Activated CD8-positive, alpha-beta memory T cell treated with anti-CD3 and anti-CD28 coated beads, Interleukin-2, amount 50 U/mL, for 24 hours (primary cell): ENCODE measurements around the gene CSHL1.
A peak's percentile ranks its signal among the peaks of the same experiment; 100 is the strongest.
"Not testable (repeated sequence)": the region's sequence is repeated elsewhere in the genome, so short reads cannot be mapped to it uniquely, and the experiment has no call there.

Experiments used
- DNase-seq: peaks from one replicate; pipeline ENCODE4 v3.0.0-alpha.2; 2020; ENCODE audit errors: extremely low read depth

The CSHL1 gene

DNA sequence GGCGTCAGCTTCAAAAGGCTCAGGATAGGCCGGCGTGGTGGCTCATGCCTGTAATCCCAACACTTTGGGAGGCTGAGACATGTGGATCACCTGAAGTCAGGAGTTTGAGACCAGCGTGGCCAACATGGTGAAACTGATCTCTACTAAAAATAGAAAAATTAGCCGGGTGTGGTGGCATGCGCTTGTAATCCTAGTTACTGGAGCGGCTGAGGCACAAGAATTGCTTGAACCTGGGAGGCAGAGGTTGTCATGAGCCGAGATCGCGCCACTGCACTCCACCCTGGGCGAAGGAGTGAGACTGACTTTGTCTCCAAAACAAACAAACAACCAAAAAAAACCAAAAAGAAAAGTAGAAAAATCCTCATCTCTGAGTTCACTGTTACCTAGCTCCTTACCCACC is 25.9 kb downstream of the CSHL1 start:
- not testable (repeated sequence) for DNase-seq

DNA sequence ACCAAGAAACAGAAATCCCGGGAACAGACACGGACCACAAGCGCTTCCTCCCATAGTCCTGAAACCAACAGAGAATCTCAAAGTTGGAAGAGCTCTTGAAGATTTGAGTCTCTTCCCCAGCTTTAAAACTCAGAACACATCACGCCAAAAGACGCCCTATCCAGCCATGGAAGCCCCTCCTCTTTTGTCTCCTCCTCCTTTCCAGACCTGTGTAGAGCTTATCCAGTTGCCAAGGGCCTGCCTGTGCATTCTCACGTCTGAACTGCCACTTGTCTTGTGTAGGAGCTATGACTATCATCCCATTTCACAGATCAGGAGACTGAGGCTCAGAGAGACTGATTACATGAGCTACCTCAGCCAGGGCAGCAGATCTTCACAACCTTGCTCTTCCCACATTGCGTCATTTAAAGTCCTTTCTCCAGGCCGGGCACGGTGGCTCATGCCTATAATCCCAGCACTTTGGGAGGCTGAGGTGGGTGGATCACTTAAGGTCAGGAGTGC is 28.4 kb downstream of the CSHL1 start:
- not testable (repeated sequence) for DNase-seq

DNA sequence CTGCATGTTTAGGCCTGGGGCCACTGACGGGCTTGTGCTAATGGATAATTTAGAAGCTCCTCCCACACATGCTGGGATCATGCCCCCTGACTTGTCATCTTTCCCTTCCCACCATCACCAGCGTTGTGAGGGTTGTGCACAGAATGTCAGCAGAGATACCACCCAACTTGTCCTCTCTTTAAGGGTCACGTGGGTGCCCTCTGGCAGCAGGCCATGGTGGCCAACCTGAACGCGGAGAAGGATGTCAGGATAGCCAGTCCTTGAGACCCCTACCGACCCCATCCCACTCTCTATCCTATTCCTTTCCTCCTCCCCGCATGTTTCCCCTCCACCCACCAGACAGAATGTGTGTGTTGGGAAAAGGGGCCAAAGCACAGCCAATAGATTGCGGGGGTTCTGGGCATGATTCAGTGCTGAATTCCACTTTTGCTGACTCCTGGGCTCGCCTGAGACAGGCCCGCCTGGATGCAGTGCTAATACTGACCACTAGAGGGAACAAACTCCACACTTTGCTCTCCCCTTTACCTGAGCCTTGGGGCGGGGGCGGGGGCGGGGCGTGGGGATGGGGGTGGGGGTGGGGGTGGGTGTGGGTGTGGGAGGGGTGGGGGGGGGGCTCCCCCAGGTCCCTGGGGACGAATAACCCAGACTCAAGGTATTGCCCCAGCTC is 29.0 kb downstream of the CSHL1 start, which contains the start of gene GH2:
TSS of gene GH2 (minus strand) at position 10 of the 667 bp plus-strand sequence. CDS start 143 bp downstream, outside the sequence.
- peak; percentile 26 for DNase-seq

DNA sequence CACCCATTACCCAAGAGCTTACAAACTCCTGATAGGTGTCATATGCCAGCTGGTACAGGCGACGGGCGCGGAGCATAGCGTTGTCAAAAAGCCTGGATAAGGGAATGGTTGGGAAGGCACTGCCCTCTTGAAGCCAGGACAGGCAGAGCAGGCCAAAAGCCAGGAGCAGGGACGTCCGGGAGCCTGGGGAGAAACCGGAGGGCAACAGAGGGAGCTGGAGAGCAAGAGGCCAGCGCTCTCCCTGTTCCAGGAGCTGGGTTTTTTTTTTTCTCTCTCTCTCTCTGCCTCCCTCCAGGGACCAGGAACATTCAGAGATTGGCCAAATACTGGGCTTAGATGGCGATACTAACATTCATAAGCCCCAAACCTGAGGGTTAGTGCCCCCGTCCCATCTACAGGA is 29.7 kb downstream of the CSHL1 start:
- DNase-seq = not testable (repeated sequence)

DNA sequence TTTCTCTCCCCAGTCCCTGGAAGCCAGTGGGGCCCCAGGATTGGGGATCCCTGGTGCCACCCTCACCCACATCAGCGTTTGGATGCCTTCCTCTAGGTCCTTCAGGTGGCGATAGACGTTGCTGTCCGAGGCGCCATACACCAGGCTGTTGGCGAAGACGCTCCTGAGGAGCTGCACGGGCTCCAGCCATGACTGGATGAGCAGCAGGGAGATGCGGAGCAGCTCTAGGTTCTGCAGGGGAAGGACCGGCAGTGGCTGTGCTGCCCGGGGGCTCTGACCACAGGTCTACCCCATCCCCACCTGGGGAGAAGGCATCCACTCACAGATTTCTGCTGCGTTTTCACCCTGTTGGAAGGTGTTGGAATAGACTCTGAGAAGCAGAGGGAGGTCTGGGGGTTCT is 30.4 kb downstream of the CSHL1 start:
- DNase-seq = no peak

DNA sequence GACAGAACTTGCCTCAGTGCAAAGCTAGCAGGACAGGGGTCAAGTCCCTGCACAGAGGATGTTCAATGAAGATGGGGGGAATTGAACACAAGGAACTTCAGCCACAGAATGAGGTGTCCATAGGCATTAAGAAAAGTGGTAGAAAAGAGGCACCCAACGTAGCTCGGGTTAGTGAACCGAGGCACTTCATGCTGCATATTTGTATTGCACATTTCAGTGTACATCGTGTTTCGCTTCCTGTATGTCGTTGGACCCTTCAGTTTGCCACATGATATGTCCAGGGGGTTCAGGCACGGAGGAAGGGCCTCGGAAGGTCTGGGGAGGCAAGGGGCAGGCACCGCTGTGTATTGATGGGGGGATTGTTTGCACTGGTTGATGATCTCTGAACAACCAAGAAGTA is 32.6 kb downstream of the CSHL1 start:
- not testable (repeated sequence) for DNase-seq

DNA sequence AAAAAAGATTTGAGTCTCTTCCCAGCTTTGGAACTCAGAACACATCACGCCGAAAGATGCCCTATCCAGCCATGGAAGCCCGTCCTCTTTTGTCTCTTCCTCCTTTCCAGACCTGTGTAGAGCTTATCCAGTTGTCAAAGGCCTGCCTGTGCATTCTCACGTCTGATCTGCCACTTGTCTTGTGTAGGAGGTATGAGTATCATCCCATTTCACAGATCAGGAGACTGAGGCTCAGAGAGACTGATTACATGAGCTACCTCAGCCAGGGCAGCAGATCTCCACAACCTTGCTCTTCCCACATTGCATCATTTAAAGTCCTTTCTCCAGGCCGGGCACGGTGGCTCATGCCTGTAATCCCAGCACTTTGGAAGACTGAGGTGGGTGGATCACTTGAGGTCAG is 36.4 kb downstream of the CSHL1 start:
- not testable (repeated sequence) for DNase-seq

DNA sequence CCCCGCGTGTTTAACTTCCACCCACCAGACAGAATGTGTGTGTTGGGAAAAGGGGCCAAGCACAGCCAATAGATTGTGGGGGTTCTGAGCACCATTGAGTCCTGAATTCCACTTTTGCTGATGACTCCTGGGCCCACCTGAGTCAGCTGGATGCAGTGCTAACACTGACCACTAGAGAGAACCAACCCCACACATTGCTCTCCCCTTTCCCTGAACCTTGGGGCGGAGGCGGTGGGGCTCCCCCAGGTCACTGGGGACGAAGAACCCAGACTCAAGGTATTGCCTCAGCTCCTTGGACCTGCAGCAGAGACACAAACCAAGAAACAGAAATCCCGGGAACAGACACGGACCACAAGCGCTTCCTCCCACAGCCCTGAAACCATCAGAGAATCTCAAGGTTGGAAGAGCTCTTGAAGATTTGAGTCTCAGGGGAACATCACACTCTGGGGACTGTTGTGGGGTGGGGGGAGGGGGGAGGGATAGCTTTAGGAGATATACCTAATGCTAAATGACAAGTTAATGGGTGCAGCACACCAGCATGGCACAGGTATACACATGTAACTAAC is 36.9 kb downstream of the CSHL1 start:
- not testable (repeated sequence) for DNase-seq

DNA sequence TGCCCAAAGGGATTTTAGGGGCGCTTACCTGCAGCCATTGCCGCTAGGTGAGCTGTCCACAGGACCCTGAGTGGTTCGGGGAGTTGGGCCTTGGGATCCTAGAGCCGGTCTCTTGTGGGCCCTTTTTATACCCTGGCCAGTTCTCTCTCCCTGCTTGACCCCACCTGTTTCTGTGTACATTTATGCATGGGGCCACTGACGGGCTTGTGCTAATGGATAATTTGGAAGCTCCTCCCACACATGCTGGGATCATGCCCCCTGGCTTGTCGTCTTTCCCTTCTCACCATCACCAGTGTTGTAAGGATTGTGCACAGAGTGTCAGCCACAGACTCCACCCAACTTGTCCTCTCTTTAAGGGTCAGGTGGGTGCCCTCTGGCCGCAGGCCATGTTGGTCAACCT is 37.5 kb downstream of the CSHL1 start, which contains the start of gene CSH2:
TSS of gene CSH2 (minus strand) at position 101 of the 400 bp plus-strand sequence. CDS start at position 38, 63 bp downstream.
- not testable (repeated sequence) for DNase-seq

DNA sequence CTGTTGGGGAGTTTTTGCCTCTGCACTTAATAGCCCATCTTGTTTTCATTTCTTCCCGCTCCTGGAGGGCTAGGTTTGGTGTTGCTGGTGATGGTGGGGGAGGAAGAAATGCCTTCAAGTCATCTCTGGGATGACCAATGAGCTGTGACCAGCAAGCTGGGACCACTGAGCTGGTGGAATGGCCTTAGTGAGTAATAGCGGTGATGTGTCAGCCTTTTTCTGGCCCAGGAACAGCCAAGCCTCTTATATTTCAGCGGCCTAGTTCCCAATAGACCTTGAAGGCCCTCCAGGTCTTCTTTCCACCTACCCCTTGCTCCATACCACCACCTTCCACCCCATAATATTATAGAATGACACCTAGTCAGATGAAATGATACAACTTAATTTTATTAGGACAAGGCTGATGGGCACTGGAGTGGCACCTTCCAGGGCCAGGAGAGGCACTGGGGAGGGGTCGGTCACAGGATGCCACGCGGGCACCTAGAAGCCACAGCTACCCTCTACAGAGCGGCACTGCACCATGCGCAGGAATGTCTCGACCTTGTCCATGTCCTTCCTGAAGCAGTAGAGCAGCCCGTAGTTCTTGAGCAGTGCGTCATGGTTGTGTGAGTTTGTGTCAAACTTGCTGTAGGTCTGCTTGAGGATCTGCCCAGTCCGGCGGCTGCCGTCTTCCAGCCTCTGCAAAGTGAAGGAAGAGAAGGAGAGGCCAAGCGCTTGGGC is 39.3 kb downstream of the CSHL1 start:
- DNase-seq = not testable (repeated sequence)

DNA sequence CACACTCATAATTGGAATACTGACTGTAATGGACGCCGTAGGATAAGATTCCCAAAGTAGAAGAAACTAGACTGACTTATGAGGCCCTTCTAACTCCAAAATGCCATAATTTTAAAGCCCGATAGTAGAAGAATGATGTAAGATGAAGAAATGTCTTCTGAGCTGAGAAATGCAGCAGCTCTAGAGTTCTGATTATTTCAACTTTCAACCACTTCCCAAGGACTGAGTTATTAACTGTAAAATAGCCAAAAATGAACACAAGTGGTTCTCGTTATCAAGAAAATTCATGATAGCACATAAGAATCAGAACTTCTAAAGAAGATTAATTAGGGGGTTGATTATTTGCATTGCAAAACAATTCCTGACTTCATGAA is 40.8 kb downstream of the CSHL1 start:
- not testable (repeated sequence) for DNase-seq

DNA sequence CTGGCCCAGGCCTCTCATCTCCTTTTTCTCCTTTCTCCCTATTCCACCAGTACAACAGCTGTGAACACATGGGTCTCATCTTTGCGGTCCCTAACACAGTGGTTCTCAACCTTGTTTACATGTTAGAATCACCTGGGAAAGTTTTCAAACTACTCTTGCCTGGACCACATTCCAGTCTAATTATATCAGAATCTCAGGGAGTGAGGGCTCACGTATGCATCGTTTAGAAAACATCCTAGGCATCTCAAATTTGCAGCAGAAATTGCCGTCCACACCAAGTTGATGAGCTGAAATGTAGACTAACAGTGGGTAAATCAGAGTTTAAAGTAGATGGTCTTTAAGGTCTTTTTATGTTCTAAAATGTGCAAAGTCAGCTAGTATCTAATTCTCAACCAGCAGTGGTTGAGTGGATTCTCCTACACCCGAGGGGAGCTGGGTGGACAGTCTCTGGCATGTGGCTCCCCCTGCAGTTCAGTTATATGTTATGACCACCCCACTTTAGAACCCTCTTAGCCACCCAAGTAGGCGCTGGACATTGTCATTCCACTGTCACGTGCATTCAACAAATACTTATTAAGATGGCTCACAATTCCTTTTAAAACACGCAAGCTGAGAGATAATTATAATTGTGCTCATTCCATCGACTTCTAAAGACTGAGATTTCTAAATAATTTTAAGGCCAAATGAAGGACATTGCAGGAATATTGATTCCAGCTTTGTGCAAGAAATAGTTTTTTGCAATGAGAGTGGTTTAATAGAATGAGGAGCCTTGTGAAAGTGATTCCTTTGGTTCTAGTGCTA is 41.4 kb downstream of the CSHL1 start:
- DNase-seq = not testable (repeated sequence)

DNA sequence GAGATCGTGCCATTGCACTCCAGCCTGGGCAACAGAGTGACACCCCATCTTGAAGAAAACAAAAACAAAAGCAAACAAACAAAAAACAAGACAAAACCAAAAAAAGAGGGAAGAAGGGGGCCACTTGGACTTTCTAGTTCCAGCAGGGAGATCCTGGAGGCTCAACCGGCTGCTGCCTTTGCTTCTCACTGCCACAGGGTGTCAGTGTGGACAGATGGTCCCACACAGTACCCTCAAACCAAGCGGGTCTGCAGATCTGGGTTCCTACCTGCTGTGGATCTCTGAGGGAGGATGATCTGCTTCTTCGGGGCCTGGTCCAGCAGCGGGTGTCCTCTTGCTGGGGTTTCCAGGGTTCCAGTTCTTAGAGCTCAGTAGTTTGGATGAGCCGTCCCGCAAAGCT is 44.4 kb downstream of the CSHL1 start:
- not testable (repeated sequence) for DNase-seq
